Inflammatory macrophage treated with lipopolysaccharide for 1 hour (primary cell): ENCODE results near the gene PHF19.
A peak's percentile ranks its signal among the peaks of the same experiment; 100 is the strongest.

ENCODE experiments used
- DNase-seq, 2 donors: peaks; one replicate each; pipeline ENCODE4 v3.0.0-alpha.2; 2020 to 2022

The PHF19 gene

GRCh38 chr9:120891884-120892747 is 15.1 kb upstream of the PHF19 start:
- peak in 1 of 2 donors; percentile 48 for DNase-seq

DNA sequence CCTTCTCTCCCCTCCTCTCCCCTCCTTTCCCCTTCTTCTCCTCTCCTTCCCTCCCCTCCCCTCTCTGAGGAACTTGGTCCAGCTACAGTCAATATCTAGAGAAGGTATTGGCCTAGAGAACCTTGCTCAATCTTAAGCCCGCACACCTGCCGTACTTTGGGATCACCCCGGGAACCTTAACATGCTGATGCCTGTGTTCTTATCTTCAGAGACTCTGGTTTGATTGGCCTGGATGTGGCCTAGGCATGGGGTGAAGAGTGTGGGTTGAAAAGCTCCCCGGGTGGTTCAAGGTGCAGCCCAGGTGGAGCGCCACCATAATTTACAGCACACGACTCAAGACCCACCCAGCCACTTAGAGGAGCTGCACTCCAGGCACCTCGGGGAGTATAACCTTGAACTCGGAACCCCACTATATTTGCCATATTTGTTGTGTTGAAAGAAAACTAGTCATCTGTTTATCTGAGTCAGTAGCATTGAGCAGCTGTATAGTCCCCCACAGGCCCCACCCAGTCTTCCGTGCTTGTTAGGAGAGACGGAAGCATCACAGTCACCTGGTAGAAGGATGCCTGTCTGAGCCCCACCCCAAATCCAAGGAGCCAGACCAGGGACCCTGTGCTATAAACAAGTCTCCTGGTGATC is 14.4 kb upstream of the PHF19 start:
- DNase-seq = no peak

- DNase-seq = peak in 1 of 2 donors; percentile 52
These were observed 13.6 kb upstream of the PHF19 start for GRCh38 chr9:120890320-120891244.

- peak in 1 of 2 donors; percentile 50 for DNase-seq
These were observed 12.8 kb upstream of the PHF19 start for GRCh38 chr9:120889606-120890271.

GRCh38 chr9:120888626-120889025 is 11.6 kb upstream of the PHF19 start:
- DNase-seq = no peak

DNA sequence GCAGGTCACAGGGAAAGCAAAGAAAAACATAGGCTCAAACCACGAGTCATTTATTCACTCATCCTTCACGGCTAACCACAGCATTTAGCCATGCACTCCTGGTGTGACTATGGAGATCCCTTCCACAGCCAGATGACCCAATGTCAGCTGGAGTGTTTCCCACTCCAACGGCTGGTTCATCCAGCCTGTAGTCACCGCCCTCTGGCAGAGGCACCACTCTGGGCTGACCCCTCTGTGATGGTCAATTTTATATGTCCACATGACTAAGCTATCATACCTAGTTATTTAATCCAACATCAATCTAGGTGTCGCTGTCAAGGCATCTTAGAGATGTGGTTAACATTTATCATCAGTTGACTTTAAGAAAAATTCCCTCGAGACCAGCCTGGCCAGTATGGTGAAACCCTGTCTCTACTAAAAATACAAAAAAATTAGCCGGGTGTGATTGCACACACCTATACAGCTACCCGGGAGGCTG is 9.5 kb upstream of the PHF19 start:
- DNase-seq = no peak

DNA sequence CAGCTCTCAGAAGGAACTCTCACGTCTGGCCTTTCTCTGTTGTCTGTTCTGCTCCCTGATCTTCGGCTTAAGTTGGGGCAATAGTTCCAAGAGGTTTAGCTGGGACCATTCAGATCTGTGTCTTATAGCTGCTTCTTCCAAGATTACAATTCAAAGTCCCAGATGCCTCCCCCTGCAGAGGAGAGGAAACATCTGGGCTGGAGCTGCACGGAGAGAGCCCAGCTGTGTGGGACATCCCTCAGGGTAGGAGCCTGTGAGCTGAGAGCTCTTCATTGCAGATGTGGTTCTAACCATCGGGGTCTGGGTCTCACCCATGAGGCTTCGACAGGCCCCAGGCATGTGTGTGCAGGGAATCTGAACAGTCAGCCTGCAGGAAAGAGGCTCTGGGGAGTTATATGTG is 9.0 kb upstream of the PHF19 start:
- no peak for DNase-seq

DNA sequence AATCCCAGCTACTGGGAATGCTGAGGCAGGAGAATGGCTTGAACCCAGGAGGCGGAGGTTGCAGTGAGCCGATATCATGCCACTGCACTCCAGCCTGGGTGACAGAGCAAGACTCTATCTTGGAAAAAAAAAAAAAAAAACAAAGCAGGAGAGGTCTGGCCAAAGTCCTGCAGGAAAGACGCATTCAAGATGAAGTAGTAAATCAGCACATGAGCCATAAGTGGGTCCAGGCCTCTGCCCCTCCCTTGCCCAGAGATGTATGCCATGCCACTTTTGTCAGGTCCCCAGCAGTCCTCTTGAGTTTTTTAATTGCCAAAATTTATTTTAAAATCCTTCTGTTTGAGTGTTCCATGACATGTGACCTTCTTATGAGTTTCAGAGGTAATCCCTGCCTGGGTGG is 8.5 kb upstream of the PHF19 start:
- no peak for DNase-seq

DNA sequence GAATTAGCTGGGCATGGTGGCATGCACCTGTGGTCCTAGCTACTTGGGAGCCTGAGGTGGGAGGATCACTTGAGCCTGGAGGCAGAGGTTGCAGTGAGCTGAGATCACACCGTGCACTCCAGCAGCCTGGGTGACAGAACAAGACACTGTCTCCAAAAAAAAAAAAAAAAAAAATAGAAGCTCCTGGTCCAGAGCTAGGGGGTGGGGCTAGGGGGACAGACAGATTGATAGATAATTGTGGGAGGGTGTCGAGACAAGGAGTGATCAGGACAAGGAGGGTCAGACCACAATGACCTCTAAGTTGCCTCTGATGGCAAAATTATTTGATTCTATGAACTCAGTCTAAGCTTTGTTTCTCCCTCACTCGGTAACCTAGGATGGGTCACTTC is 6.6 kb upstream of the PHF19 start:
- DNase-seq = peak in 1 of 2 donors; percentile 13

DNA sequence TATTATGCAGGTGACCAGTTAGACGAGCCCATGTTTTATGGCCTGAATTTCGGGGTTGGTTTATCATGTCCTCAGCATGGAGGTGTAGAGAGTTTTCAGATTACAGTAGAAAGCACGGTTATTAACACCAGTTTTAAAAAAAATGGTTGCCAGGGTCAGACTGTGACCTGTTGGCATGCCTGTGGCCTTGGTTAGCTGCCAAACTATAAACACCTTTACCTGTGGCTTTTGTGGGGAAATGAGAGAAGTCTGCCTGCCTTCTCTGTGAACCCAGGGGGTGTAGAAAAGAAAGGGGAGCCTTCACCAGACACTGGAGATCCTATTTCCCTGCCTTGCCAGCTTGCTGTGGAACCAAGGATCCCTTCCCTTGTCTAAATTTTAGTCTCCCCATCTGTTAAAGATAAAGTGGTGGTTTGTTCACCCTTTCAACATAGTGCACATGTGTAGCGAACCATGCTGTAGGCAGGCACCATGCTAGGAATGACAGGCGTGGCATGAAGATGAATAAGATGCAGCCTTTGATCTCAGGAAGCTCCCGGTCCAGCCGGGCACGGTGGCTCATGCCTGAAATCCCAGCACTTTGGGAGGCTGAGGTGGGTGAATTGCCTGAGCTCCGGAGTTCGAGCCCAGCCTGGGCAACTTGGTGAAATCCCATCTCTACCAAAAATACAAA is 6.1 kb upstream of the PHF19 start:
- no peak for DNase-seq

DNA sequence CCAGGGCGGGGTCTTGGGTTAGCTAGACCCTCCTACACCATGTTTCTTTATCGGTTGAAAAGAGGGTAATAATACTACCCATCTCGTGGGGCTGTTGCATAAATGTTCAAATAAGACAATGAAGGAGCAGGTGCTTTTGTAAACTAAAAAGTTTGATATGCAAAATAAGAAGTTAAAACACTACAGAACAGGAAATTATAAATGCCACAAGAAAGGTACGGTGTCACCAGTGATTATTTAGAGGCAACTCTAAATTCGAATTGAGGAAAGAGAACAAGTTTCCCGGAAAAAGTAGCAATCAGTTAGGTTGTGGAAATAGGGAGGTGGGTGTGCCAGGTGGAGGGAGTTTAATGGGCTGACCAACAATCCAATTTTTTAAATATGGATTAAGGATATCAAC is 2.5 kb upstream of the PHF19 start:
- DNase-seq = no peak

DNA sequence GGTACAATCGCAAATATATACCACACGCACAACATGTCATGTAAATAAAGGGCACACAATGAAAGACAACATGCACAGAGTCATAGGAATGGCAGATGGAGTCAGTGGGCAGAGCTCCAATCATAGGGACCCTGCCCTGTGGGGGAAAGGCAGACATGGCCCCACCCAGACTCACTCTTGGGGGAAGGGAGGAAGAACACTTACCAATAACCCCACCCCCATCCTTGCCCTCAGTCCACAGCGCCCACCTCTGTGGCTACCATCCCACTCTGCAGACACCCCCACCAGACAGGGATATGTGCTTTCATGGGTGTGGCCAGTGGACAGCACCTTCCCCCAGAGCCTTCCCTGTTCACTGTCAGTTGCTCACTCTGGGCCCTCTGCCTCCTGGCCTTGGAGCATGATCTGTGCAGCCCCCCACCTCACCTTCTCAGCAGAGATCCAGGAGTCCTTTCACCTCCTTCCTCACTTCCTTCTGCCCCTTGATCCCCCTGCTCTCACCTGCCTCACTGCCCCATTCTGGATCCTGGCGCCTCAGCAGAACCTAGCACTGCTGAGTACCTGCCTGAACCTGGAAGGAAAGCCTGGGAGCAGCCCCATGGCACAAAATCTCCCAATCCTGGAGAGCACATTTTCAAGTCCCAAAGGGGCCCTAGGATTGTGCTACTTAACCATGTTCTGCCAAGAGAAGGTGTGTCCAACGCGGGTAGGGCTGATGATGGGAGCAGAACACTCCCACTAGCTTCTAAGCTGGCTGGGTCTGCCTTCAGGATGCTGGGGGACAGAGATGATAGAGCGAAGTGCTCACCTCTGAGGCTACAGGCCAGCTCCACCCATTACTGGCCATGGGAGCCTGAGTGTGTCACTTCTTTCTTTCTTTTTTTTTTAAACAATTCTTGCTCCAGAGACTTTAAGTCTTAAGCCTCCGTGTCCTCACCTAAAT is 1.5 kb upstream of the PHF19 start:
- DNase-seq = no peak

GRCh38 chr9:120877276-120878034 is 467 bp upstream of the PHF19 start:
- peak in 1 of 2 donors; percentile 41 for DNase-seq

GRCh38 chr9:120875954-120876841 is 790 bp downstream of the PHF19 start:
- DNase-seq = peak in 1 of 2 donors; percentile 85

GRCh38 chr9:120875643-120875953 is 1.4 kb downstream of the PHF19 start:
- no peak for DNase-seq

DNA sequence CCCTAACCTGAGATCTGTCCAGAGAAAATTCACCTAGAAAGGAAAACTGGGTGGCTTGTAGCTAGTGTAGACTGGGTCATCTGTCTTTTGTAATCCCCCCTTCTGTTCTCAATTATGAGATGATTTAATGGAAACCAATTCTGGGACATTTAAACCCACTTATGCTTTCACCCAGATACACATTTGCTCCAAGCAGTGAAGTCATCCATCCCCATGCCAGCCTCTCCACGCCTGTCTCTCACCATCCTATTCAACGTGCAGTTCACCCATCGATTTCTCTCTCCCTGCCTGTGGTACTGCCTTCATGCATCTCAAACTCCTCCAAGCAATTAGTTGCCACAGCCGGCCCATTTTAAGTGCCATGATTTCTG is 1.8 kb downstream of the PHF19 start:
- no peak for DNase-seq

DNA sequence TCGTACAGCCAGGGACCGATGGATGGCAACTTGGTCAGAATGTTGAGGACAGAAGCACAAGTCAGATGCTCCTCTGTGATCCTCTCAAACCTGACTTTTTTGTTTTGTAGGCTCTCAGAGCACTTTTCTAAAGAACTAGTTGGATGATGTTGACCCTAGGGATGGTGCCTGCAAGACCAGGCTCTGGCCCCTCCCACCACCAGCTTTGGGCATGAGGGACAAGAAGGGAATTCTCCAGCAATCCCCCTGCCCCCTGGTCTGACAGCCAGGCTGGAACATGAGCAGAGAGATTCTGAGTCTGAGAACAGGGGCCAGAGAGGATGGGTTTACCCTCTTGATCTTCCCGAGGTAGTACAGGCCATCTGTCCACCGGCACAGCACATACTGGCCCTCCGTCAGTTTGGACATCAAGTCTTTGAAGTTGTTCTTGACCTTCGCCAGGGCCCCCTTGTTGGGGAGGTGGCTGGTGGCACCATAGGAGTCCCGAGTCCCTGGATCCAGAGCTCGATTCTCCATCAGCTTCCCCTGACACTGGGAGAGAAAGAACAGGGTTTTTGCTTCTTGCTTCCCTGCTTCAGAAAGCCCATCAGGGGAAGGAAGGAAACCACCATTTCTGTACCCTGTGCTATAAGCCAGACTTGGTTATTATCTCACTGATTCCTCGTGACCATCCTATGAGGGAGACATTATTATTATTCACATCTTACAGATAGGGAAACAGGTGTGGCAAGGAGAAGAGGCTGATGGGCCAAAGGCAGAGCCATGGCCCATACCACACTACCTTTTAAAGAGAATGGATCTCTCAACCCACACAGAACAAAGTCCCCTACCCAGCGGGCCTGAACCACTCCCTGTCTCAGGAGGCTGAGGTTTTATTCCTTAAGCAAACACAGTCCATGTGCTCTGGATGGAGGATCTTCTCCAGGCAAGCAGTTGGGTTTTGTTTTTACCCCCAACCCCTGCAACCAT is 2.5 kb downstream of the PHF19 start:
- DNase-seq = no peak

DNA sequence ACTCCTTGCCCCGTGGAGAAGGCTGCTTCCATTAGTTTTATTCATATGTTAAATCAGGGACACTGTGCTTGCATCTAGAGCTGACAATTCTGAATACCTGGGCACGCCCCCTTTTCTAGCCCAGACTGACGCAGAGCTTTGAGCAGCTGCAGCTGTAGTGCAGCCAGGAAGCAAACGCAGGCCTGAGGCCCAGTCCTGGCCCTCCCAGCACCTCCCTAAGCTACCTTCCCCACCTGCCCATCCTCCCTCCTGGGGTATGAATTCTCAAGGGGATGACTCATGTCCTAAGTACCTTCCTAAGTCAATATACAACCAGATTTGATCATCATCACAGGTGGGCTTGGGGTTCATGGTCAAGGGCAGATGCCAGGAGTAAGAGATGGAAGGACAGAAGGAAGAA is 3.5 kb downstream of the PHF19 start:
- no peak for DNase-seq
